DOHH2 (cell line): ENCODE measurements around the gene AATF.

ENCODE experiments used
- EZH2phosphoT487 ChIP-seq: fragments of 200-600 bp; sonication (generic); IDR thresholded peaks from 2 replicates; pipeline ENCODE4 v1.6.1; 2017; ENCODE audit warnings: borderline replicate concordance, mild to moderate bottlenecking, antibody characterized with exemption, low read length, moderate library complexity, mixed read lengths
- TF ChIP-seq, protein P1 (sequence below): fragments of 200-600 bp; sonication (generic); IDR thresholded peaks from one replicate; pipeline ENCODE4 v1.5.1; 2014; ENCODE audit warnings: antibody characterized with exemption, mild to moderate bottlenecking, low read depth, low read length; ENCODE audit not compliant: poor library complexity, severe bottlenecking

DNA sequence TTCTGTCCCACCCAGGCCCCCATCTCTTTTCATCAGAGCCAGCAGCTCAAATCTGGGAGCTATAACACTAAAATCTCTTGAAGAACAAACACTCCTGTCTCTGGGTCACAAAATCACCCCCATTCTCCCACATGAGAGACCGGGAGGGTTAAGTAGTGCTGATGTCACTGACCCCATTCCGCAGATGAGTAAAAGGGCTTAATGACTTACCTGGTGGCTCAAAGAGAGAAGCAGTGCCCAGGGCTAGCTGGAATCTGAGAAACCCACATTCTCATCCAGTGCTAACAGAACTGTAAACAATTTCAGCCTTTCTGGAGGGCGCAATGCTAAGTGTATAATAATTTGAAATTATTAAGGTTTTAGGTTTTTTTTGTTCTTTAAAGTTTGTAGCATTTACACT, 37.8 kb upstream of the AATF start:
- TF ChIP-seq, protein P1, sequence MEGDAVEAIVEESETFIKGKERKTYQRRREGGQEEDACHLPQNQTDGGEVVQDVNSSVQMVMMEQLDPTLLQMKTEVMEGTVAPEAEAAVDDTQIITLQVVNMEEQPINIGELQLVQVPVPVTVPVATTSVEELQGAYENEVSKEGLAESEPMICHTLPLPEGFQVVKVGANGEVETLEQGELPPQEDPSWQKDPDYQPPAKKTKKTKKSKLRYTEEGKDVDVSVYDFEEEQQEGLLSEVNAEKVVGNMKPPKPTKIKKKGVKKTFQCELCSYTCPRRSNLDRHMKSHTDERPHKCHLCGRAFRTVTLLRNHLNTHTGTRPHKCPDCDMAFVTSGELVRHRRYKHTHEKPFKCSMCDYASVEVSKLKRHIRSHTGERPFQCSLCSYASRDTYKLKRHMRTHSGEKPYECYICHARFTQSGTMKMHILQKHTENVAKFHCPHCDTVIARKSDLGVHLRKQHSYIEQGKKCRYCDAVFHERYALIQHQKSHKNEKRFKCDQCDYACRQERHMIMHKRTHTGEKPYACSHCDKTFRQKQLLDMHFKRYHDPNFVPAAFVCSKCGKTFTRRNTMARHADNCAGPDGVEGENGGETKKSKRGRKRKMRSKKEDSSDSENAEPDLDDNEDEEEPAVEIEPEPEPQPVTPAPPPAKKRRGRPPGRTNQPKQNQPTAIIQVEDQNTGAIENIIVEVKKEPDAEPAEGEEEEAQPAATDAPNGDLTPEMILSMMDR = no peak
- no peak for TF ChIP-seq EZH2phosphoT487
